ENCODE data around the gene JUND. TPM values are rescaled to one million over a fixed set of nuclear protein-coding genes. Genes with fewer than 3 reads are reported as not detected.
A peak's percentile ranks its signal among the peaks of the same experiment; 100 is the strongest.

JUND gene
- total RNA-seq, 2 donors from 2014 or later: 177 to 418 TPM

DNA sequence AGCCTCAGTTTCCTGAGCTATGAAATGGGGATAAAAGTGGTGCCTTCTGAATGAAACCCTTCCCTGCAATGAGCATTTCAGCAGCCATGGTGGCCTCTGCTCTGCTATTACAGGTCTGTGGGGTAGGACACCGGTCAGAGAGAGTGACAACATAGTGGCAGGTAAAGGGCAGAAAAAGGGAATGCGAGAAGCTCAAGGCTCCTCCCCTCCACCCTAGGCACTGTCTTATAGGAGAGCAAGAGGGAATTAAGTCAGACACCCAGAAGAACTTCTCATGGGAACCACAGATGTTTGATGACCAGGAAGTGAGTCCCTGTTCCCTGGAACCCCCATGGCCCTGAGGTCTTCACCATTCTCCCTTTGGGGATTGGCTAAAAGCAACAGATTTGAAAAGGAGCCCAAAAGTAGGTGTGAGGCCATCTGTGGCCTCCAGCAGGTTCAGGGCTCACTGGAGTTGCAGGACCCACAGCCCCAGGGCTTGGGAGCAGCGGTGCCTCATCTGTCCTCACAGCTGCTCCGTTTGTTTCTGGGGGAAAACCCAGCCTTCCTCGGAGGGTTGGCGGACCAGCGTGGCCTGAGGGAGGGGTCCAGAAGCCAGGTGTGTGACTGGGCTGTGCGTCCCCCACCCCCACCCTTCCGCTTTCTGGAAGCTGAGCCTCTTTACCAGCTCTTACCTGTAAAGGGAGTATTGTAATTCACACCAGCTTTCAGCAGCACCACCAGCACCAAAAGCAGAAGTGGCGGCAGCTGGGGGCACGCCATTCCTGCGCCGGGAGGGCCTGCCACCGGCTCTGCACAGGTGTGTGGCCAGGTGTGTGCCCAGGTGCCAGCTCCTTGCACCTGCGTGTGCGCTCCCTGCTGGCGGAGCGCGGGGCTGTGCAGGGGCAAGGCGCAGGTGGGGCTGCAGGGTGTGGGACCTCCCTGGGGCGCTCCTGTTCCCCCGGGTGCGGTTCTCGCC, 26.6 kb downstream of the JUND start:
- peak; percentile 78 for DNase-seq
- Histone ChIP-seq H3K27ac (peak overlapping the region; percentile 85), H3K9ac (ENCODE audit: low read depth in 2 of 2, low read length in 2 of 2) (peak overlapping the region; percentile 44 to 64), H3K4me1 (peaks cover 7% of the 10 kb centered on the region), H3K4me3 (peak overlapping the region; percentile 20), H3K27me3 (no peaks in the 10 kb centered on the region), H3K36me3 (no peaks in the 10 kb centered on the region), H3K9me3 (no peaks in the 10 kb centered on the region)
- TF ChIP-seq, protein P1, sequence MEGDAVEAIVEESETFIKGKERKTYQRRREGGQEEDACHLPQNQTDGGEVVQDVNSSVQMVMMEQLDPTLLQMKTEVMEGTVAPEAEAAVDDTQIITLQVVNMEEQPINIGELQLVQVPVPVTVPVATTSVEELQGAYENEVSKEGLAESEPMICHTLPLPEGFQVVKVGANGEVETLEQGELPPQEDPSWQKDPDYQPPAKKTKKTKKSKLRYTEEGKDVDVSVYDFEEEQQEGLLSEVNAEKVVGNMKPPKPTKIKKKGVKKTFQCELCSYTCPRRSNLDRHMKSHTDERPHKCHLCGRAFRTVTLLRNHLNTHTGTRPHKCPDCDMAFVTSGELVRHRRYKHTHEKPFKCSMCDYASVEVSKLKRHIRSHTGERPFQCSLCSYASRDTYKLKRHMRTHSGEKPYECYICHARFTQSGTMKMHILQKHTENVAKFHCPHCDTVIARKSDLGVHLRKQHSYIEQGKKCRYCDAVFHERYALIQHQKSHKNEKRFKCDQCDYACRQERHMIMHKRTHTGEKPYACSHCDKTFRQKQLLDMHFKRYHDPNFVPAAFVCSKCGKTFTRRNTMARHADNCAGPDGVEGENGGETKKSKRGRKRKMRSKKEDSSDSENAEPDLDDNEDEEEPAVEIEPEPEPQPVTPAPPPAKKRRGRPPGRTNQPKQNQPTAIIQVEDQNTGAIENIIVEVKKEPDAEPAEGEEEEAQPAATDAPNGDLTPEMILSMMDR (IDR thresholded peaks at IDR 0.05): peak; percentile 47
- intact Hi-C loops (cut with DNase I): loop anchor here (5.0 kb wide), 1 partner anchor 48 kb away; no protein-coding TSS in a partner anchor

DNA sequence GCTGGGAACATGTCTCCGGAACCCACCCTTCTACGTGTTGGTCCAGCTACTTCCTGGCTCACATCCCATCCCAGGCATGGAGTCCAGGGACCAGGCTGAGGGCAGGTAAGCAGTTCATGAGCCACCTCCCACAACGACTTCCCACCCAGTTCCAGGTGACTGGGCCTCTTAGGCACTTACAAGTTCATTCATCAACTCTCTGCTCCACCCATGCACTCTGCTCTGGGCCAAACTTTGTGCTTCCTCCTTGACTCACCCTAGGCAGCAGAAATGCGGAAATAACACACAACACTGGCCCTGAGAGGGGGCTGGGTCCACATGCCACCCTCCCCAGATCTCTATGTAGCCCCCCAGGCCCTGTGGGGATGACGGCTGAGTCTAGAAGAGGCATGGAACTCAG, 27.7 kb downstream of the JUND start:
- peak overlapping the region; percentile 16 to 64 for H3K9ac ChIP-seq (ENCODE audit: low read depth in 2 of 2, low read length in 2 of 2)
- H3K36me3 ChIP-seq: no peaks in the 10 kb centered on the region
- H3K27me3 ChIP-seq: no peaks in the 10 kb centered on the region
- H3K27ac ChIP-seq: peak overlapping the region; percentile 85
- H3K4me1 ChIP-seq: peaks cover 7% of the 10 kb centered on the region
- intact Hi-C loops (cut with DNase I): loop anchor here (5.0 kb wide), 1 partner anchor 46 kb away; no protein-coding TSS in a partner anchor
- TF ChIP-seq, protein P1 (IDR thresholded peaks at IDR 0.05): no peak
- H3K9me3 ChIP-seq: no peaks in the 10 kb centered on the region
- peak; percentile 90 for DNase-seq
- no peak overlapping the region for H3K4me3 ChIP-seq

DNA sequence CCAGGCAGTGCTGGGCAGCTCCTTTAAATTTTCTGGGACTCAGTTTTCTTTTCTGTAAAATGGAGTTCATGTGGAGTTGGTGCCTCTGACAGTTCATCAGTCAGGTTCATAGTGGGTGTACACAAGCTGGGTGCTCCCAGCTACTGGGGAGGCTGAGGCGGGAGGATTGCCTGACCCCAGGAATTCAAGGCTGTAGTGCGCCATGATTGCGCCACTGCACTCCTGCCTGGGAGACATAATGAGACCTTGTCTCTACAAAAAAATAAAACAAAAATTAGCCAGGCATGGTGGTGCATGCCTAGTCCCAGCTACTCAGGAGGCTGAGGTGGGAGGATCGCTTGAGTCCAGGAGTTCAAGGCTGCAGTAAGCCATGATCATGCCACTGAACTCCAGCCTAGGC, 28.3 kb downstream of the JUND start:
- no peaks in the 10 kb centered on the region for H3K9me3 ChIP-seq
- no peaks in the 10 kb centered on the region for H3K27me3 ChIP-seq
- no peak overlapping the region for H3K4me3 ChIP-seq
- H3K27ac ChIP-seq: peak overlapping the region; percentile 85
- H3K9ac ChIP-seq (ENCODE audit: low read depth in 2 of 2, low read length in 2 of 2): peak overlapping the region in 1 of 2 donors; percentile 64
- DNase-seq: no peak
- peaks cover 7% of the 10 kb centered on the region for H3K4me1 ChIP-seq
- intact Hi-C loops (cut with DNase I): loop anchor here (5.0 kb wide), 1 partner anchor 46 kb away; no protein-coding TSS in a partner anchor
- H3K36me3 ChIP-seq: no peaks in the 10 kb centered on the region
- TF ChIP-seq, protein P1 (IDR thresholded peaks at IDR 0.05): no peak

DNA sequence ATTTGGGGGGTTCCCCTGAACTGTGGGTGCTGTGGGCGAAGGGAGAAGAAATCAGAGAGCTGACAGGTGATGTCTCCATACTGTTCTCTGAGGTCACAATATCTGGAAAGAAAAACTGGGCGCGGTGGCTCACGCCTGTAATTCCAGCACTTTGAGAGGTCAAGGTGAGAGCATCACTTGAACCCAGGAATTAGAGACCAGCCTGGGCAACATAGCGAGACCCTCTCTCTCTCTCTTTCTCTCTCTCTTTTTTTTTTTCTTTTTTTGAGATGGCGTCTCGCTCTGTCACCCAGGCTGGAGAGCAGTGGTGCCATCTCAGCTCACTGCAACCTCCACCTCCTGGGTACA, 29.1 kb downstream of the JUND start:
- no peak for DNase-seq
- H3K36me3 ChIP-seq: no peaks in the 10 kb centered on the region
- no peaks in the 10 kb centered on the region for H3K9me3 ChIP-seq
- H3K4me1 ChIP-seq: peaks cover 7% of the 10 kb centered on the region
- H3K27me3 ChIP-seq: no peaks in the 10 kb centered on the region
- intact Hi-C loops (cut with DNase I): loop anchor here (5.0 kb wide), 1 partner anchor 45 kb away; no protein-coding TSS in a partner anchor
- TF ChIP-seq, protein P1 (IDR thresholded peaks at IDR 0.05): no peak
- peak overlapping the region in 1 of 2 donors; percentile 31 for H3K9ac ChIP-seq (ENCODE audit: low read depth in 2 of 2, low read length in 2 of 2)
- no peak overlapping the region for H3K4me3 ChIP-seq
- no peak overlapping the region for H3K27ac ChIP-seq

DNA sequence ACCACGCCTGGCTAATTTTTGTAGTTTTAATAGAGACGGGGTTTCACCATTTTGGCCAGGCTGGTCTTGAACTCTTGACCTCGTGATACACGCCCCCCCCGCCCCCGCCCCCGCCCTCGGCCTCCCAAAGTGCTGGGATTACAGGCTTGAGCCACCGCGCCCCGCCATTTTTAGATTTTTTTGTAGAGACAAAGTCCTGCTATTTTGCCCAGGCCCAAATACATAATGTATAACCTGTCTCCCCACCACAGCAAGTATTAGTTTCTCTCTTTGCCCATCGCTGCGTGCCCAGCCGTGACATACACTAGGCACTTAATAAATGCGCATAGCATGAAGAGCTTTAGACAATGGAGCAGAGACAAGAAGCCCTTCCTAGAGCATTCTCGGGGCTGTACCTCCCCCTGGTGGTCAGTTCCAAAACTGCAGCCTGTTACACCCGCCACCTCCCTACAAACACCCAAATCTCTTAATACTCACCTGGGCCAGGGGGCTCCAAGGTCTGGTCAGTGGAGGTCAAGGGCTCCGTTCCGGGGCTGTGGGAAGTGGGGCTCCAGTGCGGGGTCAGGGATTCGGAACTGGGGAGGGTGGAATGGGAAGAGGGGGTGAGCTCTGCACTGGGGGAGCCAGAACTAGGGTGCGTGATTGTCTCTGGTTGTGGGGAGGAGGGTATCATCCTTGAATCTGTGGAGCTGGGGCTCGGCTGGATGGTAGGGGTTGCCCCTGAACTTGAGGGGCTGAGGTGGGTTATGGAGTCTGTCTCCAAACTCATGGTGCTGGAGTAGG, 29.6 kb downstream of the JUND start:
- TF ChIP-seq, protein P1 (IDR thresholded peaks at IDR 0.05): peak; percentile 93
- no peaks in the 10 kb centered on the region for H3K36me3 ChIP-seq
- H3K4me1 ChIP-seq: peaks cover 7% of the 10 kb centered on the region
- H3K9ac ChIP-seq (ENCODE audit: low read depth in 2 of 2, low read length in 2 of 2): peak overlapping the region in 1 of 2 donors; percentile 31
- peak; percentile 85 for DNase-seq
- no peak overlapping the region for H3K4me3 ChIP-seq
- no peaks in the 10 kb centered on the region for H3K27me3 ChIP-seq
- intact Hi-C loops (cut with DNase I): loop anchor here (5.0 kb wide), 1 partner anchor 44 kb away; no protein-coding TSS in a partner anchor
- H3K9me3 ChIP-seq: no peaks in the 10 kb centered on the region
- no peak overlapping the region for H3K27ac ChIP-seq
